Ovary (tissue), 9 donors: ENCODE results near the gene CACNB4. TPM values are rescaled to one million over a fixed set of nuclear protein-coding genes. Genes with fewer than 3 reads are reported as not detected.

ENCODE experiments used
- DNase-seq, 5 donors: peaks; one replicate each; pipeline ENCODE4 v3.0.0-alpha.2; 2019 to 2020
- H3K27ac ChIP-seq, 2 donors: fragments of 200-600 bp; one replicate each; pipeline versions ENCODE4 v1.5.1 to v1.8.0; 2019 to 2022
- H3K27me3 ChIP-seq: fragments of 200-600 bp; one replicate; pipeline ENCODE4 v1.8.0; 2022
- H3K36me3 ChIP-seq: fragments of 200-600 bp; sonication (generic); one replicate; pipeline ENCODE4 v1.5.1; 2019
- H3K4me1 ChIP-seq: one replicate; pipeline ENCODE4 v1.8.1; 2013; ENCODE audit warnings: mild to moderate bottlenecking, moderate library complexity; ENCODE audit not compliant: insufficient read depth
- H3K4me3 ChIP-seq: fragments of 200-600 bp; sonication (generic); one replicate; pipeline ENCODE4 v1.5.1; 2017
- H3K9me3 ChIP-seq, 2 donors: fragments of 200-600 bp in 1 of 2; sonication (generic) in 1 of 2; one replicate each; pipeline versions ENCODE4 v1.5.1 to v1.8.1; 2013 to 2019; ENCODE audit warnings: mild to moderate bottlenecking in 1 of 2, moderate library complexity in 1 of 2
- EP300 ChIP-seq: sonication (generic); formaldehyde crosslinking; IDR thresholded peaks from one replicate; pipeline ENCODE4 v1.6.1; 2017; ENCODE audit warnings: antibody characterized with exemption
- POLR2A ChIP-seq: fragments of 450-650 bp; IDR thresholded peaks from one replicate; pipeline ENCODE4 v1.6.1; 2017; ENCODE audit warnings: antibody characterized with exemption, mild to moderate bottlenecking, moderate library complexity
- WGBS, 3 donors: extraction: QIAGEN DNeasy Blood & Tissue Kit in 1 of 3; methylation state at CpG; one replicate each; pipeline versions ENCODE4 v1.1.5 to v1.1.7; 2013 to 2017; 5-methylcytosine and 5-hydroxymethylcytosine counted together
- intact Hi-C, 4 donors: fragments of 100-400 bp; cut with DNase I; formaldehyde crosslinking; loops; one replicate each; pipeline versions ENCODE4 v1.11.0 to v1.15.1; 2022 to 2023
- polyA plus RNA-seq, 2 donors: library from polyadenylated mRNA; stranded (reverse); fragments of 200-250 nt in 1 of 2; fragments of 350-450 nt in 1 of 2; fragmentation: Illumina TruSeq in 1 of 2; extraction: RNeasy Lipid Tissue Mini Kit (QIAGEN cat#74804) in 1 of 2; gene quantifications; one replicate each; pipeline ENCODE4 v1.2.3, GENCODE V29; 2013 to 2014
- total RNA-seq, 7 donors: library from RNA; depleted of rRNA in 2 of 7; stranded (reverse); fragments of >200 nt in 2 of 7; fragmentation: NEBNext Ultra II Directional in 3 of 7; extraction: Animal tissue kit (Norgen Biotek cat#: 25700) in 3 of 7; gene quantifications; one replicate each; pipeline versions ENCODE4 v1.1.0 to v1.2.4, GENCODE V29; 2016 to 2023
- TF ChIP-seq, protein P1 (sequence below), 3 donors: fragments of 450-650 bp in 2 of 3; fragments of 200-600 bp in 1 of 3; IDR thresholded peaks; one replicate each; pipeline versions ENCODE4 v1.5.1 to v1.8.0; 2016 to 2022; ENCODE audit warnings: antibody characterized with exemption in 3 of 3, mild to moderate bottlenecking in 1 of 3
- donor health status: DM: no; HTN: no; CAD: no; lungs with moderate emphysema.
- donor health status: DM: no; HTN: no; CAD: no.
- donor health status: Bipolar disorder and iron deficiency.
- donor health status: DM: yes; HTN: yes; CAD: no.
- donor health status: DM: no; HTN: no; CAD: no.
- donor health status: DM: yes; HTN: yes; CAD: no.

Gene CACNB4
- total and polyA plus RNA-seq, 9 donors, result 0.23 to 1.9 (median 1.0) TPM

DNA sequence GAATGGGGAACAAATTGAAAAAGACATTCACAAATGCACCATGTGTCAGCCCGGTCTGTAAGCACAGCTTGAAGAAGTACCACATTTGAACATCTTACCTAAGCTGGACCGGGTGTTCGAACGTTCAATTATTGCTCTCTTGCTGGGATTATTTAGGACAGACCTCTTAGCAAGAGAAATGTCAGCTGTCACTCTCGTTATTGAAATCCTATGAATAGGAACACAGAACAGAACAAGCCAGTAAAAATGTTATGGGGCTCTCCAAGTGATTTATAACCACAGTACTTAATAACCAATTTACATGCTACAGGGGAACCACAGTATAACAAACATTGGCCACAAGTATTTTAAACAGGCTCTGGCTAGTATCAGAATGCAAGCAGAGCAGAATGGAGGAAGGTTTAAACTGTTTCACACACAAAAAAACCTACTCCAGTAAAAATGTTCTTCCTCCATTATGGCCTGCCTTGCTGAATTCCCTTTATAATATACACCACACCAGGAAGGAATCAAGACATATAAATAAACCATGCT is 238.2 kb downstream of the CACNB4 start:
- no peak overlapping the region for H3K4me3 ChIP-seq
- 46 to 68% (median 62%) methylated on average over 5 of the region's 5 CpGs for WGBS, 3 donors
- DNase-seq, result no peak
- H3K4me1 ChIP-seq, result no peaks in the 10 kb centered on the region
- H3K36me3 ChIP-seq, result no peaks in the 10 kb centered on the region
- H3K9me3 ChIP-seq, result no peaks in the 10 kb centered on the region
- intact Hi-C loops, result no loop called here
- TF ChIP-seq EP300, result no peak
- no peaks in the 10 kb centered on the region for H3K27me3 ChIP-seq
- no peak overlapping the region for H3K27ac ChIP-seq

DNA sequence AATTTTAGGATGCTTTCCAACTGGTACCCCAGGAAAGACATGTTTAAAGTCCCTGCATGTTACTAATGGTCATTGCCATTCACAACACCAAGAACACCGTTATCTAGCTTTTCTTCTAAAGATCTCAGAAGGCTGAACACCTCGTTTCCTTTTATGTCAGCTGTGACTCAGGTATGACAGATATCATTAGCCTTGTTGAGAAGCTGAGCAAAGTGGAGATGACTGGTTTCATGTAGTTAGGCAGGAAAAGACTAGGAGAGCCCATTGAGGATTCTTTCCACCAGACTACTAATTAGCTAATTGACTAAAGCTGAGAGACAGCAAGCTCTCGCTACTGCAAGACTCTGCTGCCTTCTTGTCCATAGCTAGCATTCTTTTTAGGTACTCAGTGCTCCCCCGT is 238.6 kb downstream of the CACNB4 start:
- DNase-seq, result no peak
- Histone ChIP-seq H3K36me3 (no peaks in the 10 kb centered on the region), H3K27ac (no peak overlapping the region), H3K4me3 (no peak overlapping the region), H3K9me3 (no peaks in the 10 kb centered on the region), H3K27me3 (no peaks in the 10 kb centered on the region), H3K4me1 (no peaks in the 10 kb centered on the region)
- intact Hi-C loops, result no loop called here
- WGBS, 3 donors, result 68 to 76% (median 70%) methylated on average over 4 of the region's 4 CpGs
- TF ChIP-seq POLR2A (no peak), EP300 (no peak)
- TF ChIP-seq, protein P1, sequence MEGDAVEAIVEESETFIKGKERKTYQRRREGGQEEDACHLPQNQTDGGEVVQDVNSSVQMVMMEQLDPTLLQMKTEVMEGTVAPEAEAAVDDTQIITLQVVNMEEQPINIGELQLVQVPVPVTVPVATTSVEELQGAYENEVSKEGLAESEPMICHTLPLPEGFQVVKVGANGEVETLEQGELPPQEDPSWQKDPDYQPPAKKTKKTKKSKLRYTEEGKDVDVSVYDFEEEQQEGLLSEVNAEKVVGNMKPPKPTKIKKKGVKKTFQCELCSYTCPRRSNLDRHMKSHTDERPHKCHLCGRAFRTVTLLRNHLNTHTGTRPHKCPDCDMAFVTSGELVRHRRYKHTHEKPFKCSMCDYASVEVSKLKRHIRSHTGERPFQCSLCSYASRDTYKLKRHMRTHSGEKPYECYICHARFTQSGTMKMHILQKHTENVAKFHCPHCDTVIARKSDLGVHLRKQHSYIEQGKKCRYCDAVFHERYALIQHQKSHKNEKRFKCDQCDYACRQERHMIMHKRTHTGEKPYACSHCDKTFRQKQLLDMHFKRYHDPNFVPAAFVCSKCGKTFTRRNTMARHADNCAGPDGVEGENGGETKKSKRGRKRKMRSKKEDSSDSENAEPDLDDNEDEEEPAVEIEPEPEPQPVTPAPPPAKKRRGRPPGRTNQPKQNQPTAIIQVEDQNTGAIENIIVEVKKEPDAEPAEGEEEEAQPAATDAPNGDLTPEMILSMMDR (IDR thresholded peaks at IDR 0.05), result no peak

DNA sequence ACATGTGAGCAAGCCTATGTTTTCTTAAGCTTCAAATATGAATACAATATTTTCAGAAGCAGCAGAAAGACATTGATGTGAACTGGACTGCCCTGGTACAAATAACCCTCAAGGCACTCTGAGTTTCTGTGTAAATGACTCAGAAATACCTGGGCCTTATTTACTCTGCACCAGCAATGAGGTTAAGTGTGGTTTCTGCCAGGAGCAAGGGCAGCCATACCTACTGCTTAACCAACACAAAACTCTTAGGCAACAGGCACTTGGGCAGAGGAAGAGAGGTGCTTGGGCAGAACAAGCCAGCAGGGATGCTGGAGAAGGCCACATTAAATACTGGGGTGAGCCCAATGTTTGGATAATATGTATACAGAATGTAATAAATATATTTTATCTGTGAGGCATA is 241.2 kb downstream of the CACNB4 start:
- no peak overlapping the region for H3K27ac ChIP-seq
- no peaks in the 10 kb centered on the region for H3K4me1 ChIP-seq
- intact Hi-C loops, result no loop called here
- no peak overlapping the region for H3K4me3 ChIP-seq
- TF ChIP-seq EP300 (no peak), POLR2A (no peak)
- TF ChIP-seq, protein P1 (IDR thresholded peaks at IDR 0.05), result no peak
- no peak for DNase-seq
- H3K36me3 ChIP-seq, result no peaks in the 10 kb centered on the region
- no peaks in the 10 kb centered on the region for H3K27me3 ChIP-seq
- H3K9me3 ChIP-seq, result no peaks in the 10 kb centered on the region

DNA sequence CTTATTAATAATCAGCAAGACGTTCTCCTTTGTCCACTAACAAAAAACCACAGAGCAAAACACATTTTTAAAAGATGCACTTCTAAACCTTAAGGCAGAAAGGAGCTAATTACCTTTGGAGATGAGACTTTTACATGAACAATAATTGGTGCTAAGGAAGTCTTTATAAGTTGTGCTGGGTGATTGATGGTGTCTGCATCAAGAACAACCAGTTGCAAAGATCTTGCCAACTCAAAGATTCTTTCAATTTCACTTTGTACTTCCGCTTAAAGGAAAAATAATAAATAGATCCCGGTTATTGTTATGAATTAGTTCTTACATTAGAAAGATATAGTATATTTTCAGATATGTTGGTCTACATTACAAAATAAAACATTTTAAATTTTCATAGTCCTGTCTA is 243.7 kb downstream of the CACNB4 start:
- WGBS, 3 donors, result 73 to 76% (median 75%) methylated on average over 3 of the region's 3 CpGs
- Histone ChIP-seq H3K4me1 (no peaks in the 10 kb centered on the region), H3K27ac (no peak overlapping the region), H3K4me3 (no peak overlapping the region), H3K9me3 (no peaks in the 10 kb centered on the region), H3K27me3 (no peaks in the 10 kb centered on the region), H3K36me3 (no peaks in the 10 kb centered on the region)
- intact Hi-C loops, result no loop called here
- no peak for DNase-seq
- no peak for TF ChIP-seq EP300
- no peak for TF ChIP-seq POLR2A
- TF ChIP-seq, protein P1 (IDR thresholded peaks at IDR 0.05), result no peak

DNA sequence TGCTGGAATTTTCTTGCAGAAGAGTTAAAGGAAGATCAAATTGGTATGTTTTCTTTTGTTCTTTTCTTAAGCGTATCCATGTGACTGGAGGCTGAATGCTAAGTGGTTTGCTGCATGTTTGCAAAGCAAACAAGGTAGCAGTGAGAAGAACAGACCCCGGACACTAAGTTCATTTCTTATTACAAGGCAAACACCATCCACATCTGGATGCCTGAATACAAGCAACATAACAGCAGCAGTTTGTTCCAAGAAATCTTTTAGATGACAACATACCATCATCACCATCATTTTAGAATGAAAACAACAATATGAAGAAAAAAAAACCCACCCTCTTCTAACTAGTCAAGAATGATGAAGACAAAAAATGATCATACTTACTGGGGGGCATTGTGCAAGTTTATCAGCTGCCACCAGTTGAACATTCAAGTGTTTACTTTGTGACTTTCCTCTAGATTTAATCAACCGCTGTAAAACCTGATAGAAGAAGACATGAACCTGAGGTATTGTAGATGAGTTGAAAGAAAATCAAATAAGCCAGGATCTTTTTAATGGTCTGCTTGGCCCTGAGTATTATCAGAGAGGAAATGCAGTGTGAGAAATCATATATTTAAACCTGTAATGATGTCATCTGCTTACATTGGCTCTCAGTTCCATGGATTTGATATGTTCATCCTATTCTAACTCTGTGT is 245.6 kb downstream of the CACNB4 start:
- WGBS, 3 donors, result 91 to 97% (median 93%) methylated on average over 3 of the region's 3 CpGs
- TF ChIP-seq POLR2A (no peak), EP300 (no peak)
- TF ChIP-seq, protein P1 (IDR thresholded peaks at IDR 0.05), result no peak
- Histone ChIP-seq H3K27me3 (no peaks in the 10 kb centered on the region), H3K4me1 (no peaks in the 10 kb centered on the region), H3K9me3 (no peaks in the 10 kb centered on the region), H3K27ac (no peak overlapping the region), H3K36me3 (no peaks in the 10 kb centered on the region), H3K4me3 (no peak overlapping the region)
- DNase-seq, result no peak
- intact Hi-C loops, result no loop called here
